Psoas muscle (tissue), 8 donors: Measurements from ENCODE around the gene GALNT14. TPM values are rescaled to one million over a fixed set of nuclear protein-coding genes. Genes with fewer than 3 reads are reported as not detected.

Source experiments
- ATAC-seq, 4 donors: fragments of 200-7000 bp; cut with Tn5 transposase; one replicate each; pipeline ENCODE4 v1.9.1; 2020; ENCODE audit warnings: moderate library complexity in 3 of 4, mild to moderate bottlenecking in 2 of 4
- DNase-seq, 2 donors: peaks; one replicate each; pipeline ENCODE4 v3.0.0-alpha.2; 2020
- H3K27ac ChIP-seq: fragments of 200-600 bp; one replicate; pipeline ENCODE4 v1.8.0; 2022
- H3K27me3 ChIP-seq, 3 donors: fragments of 200-600 bp in 1 of 3; one replicate each; pipeline versions ENCODE4 v1.6.1 to v1.8.0; 2013 to 2022; ENCODE audit warnings: low read length in 2 of 3, mild to moderate bottlenecking in 2 of 3, moderate library complexity in 1 of 3; ENCODE audit not compliant: insufficient read depth in 3 of 3
- H3K36me3 ChIP-seq, 2 donors: fragments of 200-600 bp in 1 of 2; one replicate each; pipeline versions ENCODE4 v1.6.1 to v1.8.0; 2013 to 2022; ENCODE audit warnings: low read depth in 1 of 2, mild to moderate bottlenecking in 1 of 2, moderate library complexity in 1 of 2; ENCODE audit not compliant: insufficient read depth in 1 of 2
- H3K4me1 ChIP-seq: fragments of 200-600 bp; one replicate; pipeline ENCODE4 v1.8.0; 2022
- H3K4me3 ChIP-seq: fragments of 200-600 bp; one replicate; pipeline ENCODE4 v1.8.0; 2022; ENCODE audit warnings: mild to moderate bottlenecking
- H3K9me3 ChIP-seq: fragments of 200-600 bp; one replicate; pipeline ENCODE4 v1.8.0; 2022
- WGBS, 3 donors: extraction: QIAGEN DNeasy Blood & Tissue Kit; methylation state at CpG; one replicate each; pipeline versions ENCODE4 v1.1.6 to v1.1.7; 2013; 5-methylcytosine and 5-hydroxymethylcytosine counted together
- intact Hi-C, 2 donors: fragments of 100-400 bp; cut with DNase I; formaldehyde crosslinking; loops; one replicate each; pipeline versions ENCODE4 v1.11.0 to v1.14.2; 2022
- polyA plus RNA-seq, 3 donors: library from polyadenylated mRNA; stranded (reverse); fragments of 200-250 nt; gene quantifications; one replicate each; pipeline ENCODE4 v1.2.3, GENCODE V29; 2013
- total RNA-seq, 4 donors: library from RNA; stranded (reverse); fragmentation: NEBNext Ultra II Directional in 2 of 4; extraction: Animal tissue kit (Norgen Biotek cat#: 25700) in 2 of 4; gene quantifications; one replicate each; pipeline versions ENCODE4 v1.2.1 to v1.2.4, GENCODE V29; 2021 to 2023
- TF ChIP-seq, protein P1 (sequence below): fragments of 200-600 bp; IDR thresholded peaks from one replicate; pipeline ENCODE4 v1.8.0; 2022; ENCODE audit warnings: antibody characterized with exemption
- donor health status: healthy with polysubstance abuse.
- donor health status: DM: no; HTN: no; CAD: no; lungs with moderate emphysema.
- donor health status: Bipolar disorder and iron deficiency.
- donor health status: healthy.
- donor health status: DM: yes; HTN: yes; CAD: no.
- donor health status: DM: no; HTN: no; CAD: no.
- donor health status: DM: no; HTN: no; CAD: no.
- donor health status: DM: yes; HTN: yes; CAD: no.

GALNT14 gene
- total and polyA plus RNA-seq, 7 donors: 0.13 to 0.54 (median 0.24) TPM; not detected in 1

- DNase-seq (no peak), ATAC-seq (no peak)
- no peak overlapping the region for H3K4me3 ChIP-seq
- no peaks in the 10 kb centered on the region for H3K36me3 ChIP-seq
- H3K27me3 ChIP-seq: peaks cover 0 to 4% (median 0%) of the 10 kb centered on the region in 3 donors
- TF ChIP-seq, protein P1, sequence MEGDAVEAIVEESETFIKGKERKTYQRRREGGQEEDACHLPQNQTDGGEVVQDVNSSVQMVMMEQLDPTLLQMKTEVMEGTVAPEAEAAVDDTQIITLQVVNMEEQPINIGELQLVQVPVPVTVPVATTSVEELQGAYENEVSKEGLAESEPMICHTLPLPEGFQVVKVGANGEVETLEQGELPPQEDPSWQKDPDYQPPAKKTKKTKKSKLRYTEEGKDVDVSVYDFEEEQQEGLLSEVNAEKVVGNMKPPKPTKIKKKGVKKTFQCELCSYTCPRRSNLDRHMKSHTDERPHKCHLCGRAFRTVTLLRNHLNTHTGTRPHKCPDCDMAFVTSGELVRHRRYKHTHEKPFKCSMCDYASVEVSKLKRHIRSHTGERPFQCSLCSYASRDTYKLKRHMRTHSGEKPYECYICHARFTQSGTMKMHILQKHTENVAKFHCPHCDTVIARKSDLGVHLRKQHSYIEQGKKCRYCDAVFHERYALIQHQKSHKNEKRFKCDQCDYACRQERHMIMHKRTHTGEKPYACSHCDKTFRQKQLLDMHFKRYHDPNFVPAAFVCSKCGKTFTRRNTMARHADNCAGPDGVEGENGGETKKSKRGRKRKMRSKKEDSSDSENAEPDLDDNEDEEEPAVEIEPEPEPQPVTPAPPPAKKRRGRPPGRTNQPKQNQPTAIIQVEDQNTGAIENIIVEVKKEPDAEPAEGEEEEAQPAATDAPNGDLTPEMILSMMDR: no peak
- 91 to 100% (median 96%) methylated on average over 1 of the region's 1 CpG for WGBS, 3 donors
- no peaks in the 10 kb centered on the region for H3K9me3 ChIP-seq
- intact Hi-C loops: no loop called here
- H3K27ac ChIP-seq: no peak overlapping the region
- no peaks in the 10 kb centered on the region for H3K4me1 ChIP-seq
Observed at GRCh38 chr2:30989746-30990145, 148.5 kb downstream of the GALNT14 start.

DNA sequence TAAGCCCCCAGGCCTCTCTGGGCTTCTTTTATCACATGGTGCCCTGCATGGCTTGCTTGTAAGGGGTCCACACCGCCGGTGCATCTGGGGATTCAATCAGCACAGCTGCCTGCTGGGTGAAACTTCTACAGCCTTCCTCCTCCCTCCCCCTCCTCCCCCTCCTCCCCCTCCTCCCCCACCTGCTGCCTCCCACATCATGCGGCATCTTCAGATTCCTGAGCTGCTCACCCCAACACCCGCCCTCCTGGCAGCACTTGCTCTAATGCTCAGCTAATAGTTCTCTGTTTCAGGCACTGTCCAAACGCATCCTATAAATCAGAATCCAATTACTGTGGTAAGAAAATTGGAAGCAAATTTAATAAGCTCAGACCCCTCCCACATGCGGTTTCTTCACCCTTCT, 150.7 kb downstream of the GALNT14 start:
- Histone ChIP-seq H3K27ac (no peak overlapping the region), H3K9me3 (no peaks in the 10 kb centered on the region), H3K4me1 (no peaks in the 10 kb centered on the region), H3K27me3 (peaks cover 0 to 4% (median 0%) of the 10 kb centered on the region in 3 donors), H3K4me3 (no peak overlapping the region), H3K36me3 (no peaks in the 10 kb centered on the region)
- DNase-seq: no peak
- intact Hi-C loops: no loop called here
- ATAC-seq: no peak
- 49 to 68% (median 54%) methylated on average over 5 to 6 of the region's 6 CpGs for WGBS, 3 donors
- TF ChIP-seq, protein P1: no peak

DNA sequence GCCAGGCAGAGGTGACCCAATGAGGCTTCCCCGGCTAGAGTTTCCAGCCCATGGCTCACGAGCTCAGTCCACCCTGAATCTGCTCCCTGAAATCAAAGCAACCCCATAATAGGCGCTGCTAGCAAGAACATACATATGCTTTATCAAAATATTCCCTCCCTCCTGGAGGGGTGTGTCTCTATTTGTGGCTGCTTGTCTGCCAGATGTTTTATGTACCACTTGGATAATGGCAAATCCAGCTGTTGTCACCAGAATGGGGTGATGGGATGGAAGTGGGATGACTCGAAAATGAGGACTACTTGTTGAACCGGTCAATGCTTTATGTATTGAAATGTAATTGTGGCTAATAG, 152.0 kb downstream of the GALNT14 start:
- H3K9me3 ChIP-seq: no peaks in the 10 kb centered on the region
- peaks cover 0 to 4% (median 0%) of the 10 kb centered on the region in 3 donors for H3K27me3 ChIP-seq
- H3K36me3 ChIP-seq: no peaks in the 10 kb centered on the region
- DNase-seq (no peak), ATAC-seq (no peak)
- TF ChIP-seq, protein P1: no peak
- WGBS, 3 donors: 68 to 73% (median 70%) methylated on average over 5 of the region's 5 CpGs
- H3K4me3 ChIP-seq: no peak overlapping the region
- intact Hi-C loops: no loop called here
- no peak overlapping the region for H3K27ac ChIP-seq
- no peaks in the 10 kb centered on the region for H3K4me1 ChIP-seq

- Histone ChIP-seq H3K36me3 (no peaks in the 10 kb centered on the region), H3K4me3 (no peak overlapping the region), H3K9me3 (no peaks in the 10 kb centered on the region), H3K27ac (no peak overlapping the region), H3K27me3 (peaks cover 0 to 4% (median 0%) of the 10 kb centered on the region in 3 donors), H3K4me1 (no peaks in the 10 kb centered on the region)
- TF ChIP-seq, protein P1: no peak
- intact Hi-C loops: no loop called here
- WGBS, 3 donors: 64 to 72% (median 68%) methylated on average over 9 of the region's 9 CpGs
- DNase-seq (no peak), ATAC-seq (no peak)
Observed at GRCh38 chr2:30985493-30986230, 152.6 kb downstream of the GALNT14 start.

GRCh38 chr2:30984148-30984547, 154.1 kb downstream of the GALNT14 start:
- intact Hi-C loops: no loop called here
- TF ChIP-seq, protein P1: no peak
- Histone ChIP-seq H3K4me1 (no peaks in the 10 kb centered on the region), H3K36me3 (no peaks in the 10 kb centered on the region), H3K4me3 (no peak overlapping the region), H3K27ac (no peak overlapping the region), H3K27me3 (peaks cover 0 to 4% (median 0%) of the 10 kb centered on the region in 3 donors), H3K9me3 (no peaks in the 10 kb centered on the region)
- 31 to 74% (median 46%) methylated on average over 2 of the region's 2 CpGs for WGBS, 3 donors
- no peak for ATAC-seq
- no peak for DNase-seq
